ENCODE measurements around the gene FAM136A. TPM values are rescaled to one million over a fixed set of nuclear protein-coding genes. Genes with fewer than 3 reads are reported as not detected.

The FAM136A gene
- polyA plus RNA-seq, 1 of the 3 experiments (the other 2 are of a cell fraction): 43.3 TPM

DNA sequence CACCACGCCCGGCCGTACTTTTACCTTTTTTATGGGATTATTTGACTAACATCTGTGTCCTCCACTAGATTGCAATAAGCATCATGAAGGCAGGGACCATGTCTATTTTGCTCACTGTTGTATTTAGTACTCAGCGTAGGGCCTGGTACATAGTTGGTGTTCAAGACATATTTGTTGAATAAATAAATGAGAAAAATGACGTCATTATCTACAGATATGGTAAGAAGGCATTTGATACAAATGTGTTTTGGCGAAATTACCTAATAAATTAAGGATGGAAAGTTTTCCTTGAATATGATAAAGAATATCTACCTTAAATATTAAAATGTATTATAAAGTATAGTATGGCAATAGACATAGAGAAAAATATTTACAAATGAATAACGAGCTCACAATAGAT, 24.0 kb upstream of the FAM136A start:
- no peaks in the 10 kb centered on the region for H3K79me2 ChIP-seq (ENCODE audit: insufficient read depth)
- H3F3A ChIP-seq (replicated peaks; ENCODE audit: insufficient read depth): no peaks in the 10 kb centered on the region
- DNase-seq: no peak
- ChIA-PET CTCF (no interaction called here), POLR2A (no interaction called here)
- H3K27ac ChIP-seq (ENCODE audit: low read depth in 2 of 2, low read length in 1 of 2): no peak overlapping the region
- H3K9me3 ChIP-seq: no peaks in the 10 kb centered on the region
- no peaks in the 10 kb centered on the region for H3K4me1 ChIP-seq (ENCODE audit: control insufficient read depth in 1 of 2, insufficient read depth in 2 of 2, low read depth in 1 of 2, low read length in 1 of 2)
- H3K9me2 ChIP-seq: no peaks in the 10 kb centered on the region
- no peak for TF ChIP-seq MEF2A (IDR thresholded peaks at IDR 0.05; ENCODE audit: borderline replicate concordance, low read depth)
- no peak for TF ChIP-seq NRF1 (IDR thresholded peaks at IDR 0.05; ENCODE audit: low read depth, low read length)
- no peak for TF ChIP-seq RAD21 (IDR thresholded peaks at IDR 0.05; ENCODE audit: low read length)
- TF ChIP-seq JUND (IDR thresholded peaks at IDR 0.05): no peak
- TF ChIP-seq, protein P1, sequence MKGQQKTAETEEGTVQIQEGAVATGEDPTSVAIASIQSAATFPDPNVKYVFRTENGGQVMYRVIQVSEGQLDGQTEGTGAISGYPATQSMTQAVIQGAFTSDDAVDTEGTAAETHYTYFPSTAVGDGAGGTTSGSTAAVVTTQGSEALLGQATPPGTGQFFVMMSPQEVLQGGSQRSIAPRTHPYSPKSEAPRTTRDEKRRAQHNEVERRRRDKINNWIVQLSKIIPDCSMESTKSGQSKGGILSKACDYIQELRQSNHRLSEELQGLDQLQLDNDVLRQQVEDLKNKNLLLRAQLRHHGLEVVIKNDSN (IDR thresholded peaks at IDR 0.05; ENCODE audit: borderline replicate concordance, low read depth): no peak
- no peak for TF ChIP-seq ELF1 (IDR thresholded peaks at IDR 0.05)
- no peaks in the 10 kb centered on the region for H4K20me1 ChIP-seq (ENCODE audit: insufficient read depth)
- H3K36me3 ChIP-seq (replicated peaks in 1 of 2; ENCODE audit: control insufficient read depth in 1 of 2, insufficient read depth in 2 of 2, low read length in 1 of 2): no peaks in the 10 kb centered on the region
- WGBS (ENCODE audit: low lambda C conversion rate): 62% methylated on average over 7 of the region's 7 CpGs
- no peak overlapping the region for H3K4me2 ChIP-seq
- no peak overlapping the region for H2AFZ ChIP-seq (ENCODE audit: low read depth)
- peaks cover 9% of the 10 kb centered on the region; the same call in 1 of the 2 replicates for H3K27me3 ChIP-seq (ENCODE audit: insufficient read depth)
- no peak overlapping the region for H3K9ac ChIP-seq
- H3K4me3 ChIP-seq (ENCODE audit: low read depth in 2 of 2, low read length in 1 of 2): no peak overlapping the region

DNA sequence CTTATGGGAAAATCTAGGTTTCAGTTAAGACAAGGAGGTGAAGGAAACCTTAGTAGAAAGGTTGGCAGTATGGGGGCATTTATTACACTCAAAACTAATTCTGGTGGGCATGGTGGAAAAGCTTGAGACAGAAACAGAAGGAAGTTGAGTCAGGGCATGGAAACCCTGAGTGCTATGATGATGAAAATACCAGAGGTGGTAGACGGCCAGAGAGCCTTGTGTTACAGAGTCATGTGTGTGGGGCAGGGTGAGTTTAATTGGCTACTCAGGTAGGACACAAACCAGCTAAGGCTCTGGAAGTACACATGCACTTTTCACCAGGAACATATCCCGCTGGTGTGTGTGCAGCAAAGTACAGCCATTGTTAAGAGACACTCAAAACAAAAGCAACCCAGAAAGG, 20.7 kb upstream of the FAM136A start:
- no peak overlapping the region for H3K4me3 ChIP-seq (ENCODE audit: low read depth in 2 of 2, low read length in 1 of 2)
- no peaks in the 10 kb centered on the region for H3K36me3 ChIP-seq (replicated peaks in 1 of 2; ENCODE audit: control insufficient read depth in 1 of 2, insufficient read depth in 2 of 2, low read length in 1 of 2)
- H2AFZ ChIP-seq (ENCODE audit: low read depth): no peak overlapping the region
- no peaks in the 10 kb centered on the region for H3K9me3 ChIP-seq
- H3K9me2 ChIP-seq: no peaks in the 10 kb centered on the region
- H3K4me2 ChIP-seq: no peak overlapping the region
- H4K20me1 ChIP-seq (ENCODE audit: insufficient read depth): no peaks in the 10 kb centered on the region
- no peaks in the 10 kb centered on the region for H3K79me2 ChIP-seq (ENCODE audit: insufficient read depth)
- 30% methylated on average over 2 of the region's 2 CpGs for WGBS (ENCODE audit: low lambda C conversion rate)
- no peak for TF ChIP-seq FOXJ3 (CRISPR knock-in tag; IDR thresholded peaks at IDR 0.05)
- no peak for TF ChIP-seq NFIC (IDR thresholded peaks at IDR 0.05; ENCODE audit: borderline replicate concordance)
- TF ChIP-seq, protein P2, sequence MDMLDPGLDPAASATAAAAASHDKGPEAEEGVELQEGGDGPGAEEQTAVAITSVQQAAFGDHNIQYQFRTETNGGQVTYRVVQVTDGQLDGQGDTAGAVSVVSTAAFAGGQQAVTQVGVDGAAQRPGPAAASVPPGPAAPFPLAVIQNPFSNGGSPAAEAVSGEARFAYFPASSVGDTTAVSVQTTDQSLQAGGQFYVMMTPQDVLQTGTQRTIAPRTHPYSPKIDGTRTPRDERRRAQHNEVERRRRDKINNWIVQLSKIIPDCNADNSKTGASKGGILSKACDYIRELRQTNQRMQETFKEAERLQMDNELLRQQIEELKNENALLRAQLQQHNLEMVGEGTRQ (IDR thresholded peaks at IDR 0.05; ENCODE audit: borderline replicate concordance, low read depth, low read length): no peak
- no peak for TF ChIP-seq RCOR1 (IDR thresholded peaks at IDR 0.05; ENCODE audit: low read length)
- no peak for TF ChIP-seq TEAD4 (IDR thresholded peaks at IDR 0.05; ENCODE audit: borderline replicate concordance, insufficient read depth)
- no peak for TF ChIP-seq NRF1 (IDR thresholded peaks at IDR 0.05; ENCODE audit: low read depth, low read length)
- H3F3A ChIP-seq (replicated peaks; ENCODE audit: insufficient read depth): no peaks in the 10 kb centered on the region
- peaks cover 18% of the 10 kb centered on the region; the same call in 1 of the 2 replicates for H3K27me3 ChIP-seq (ENCODE audit: insufficient read depth)
- no peak for DNase-seq
- H3K4me1 ChIP-seq (ENCODE audit: control insufficient read depth in 1 of 2, insufficient read depth in 2 of 2, low read depth in 1 of 2, low read length in 1 of 2): no peaks in the 10 kb centered on the region
- ChIA-PET CTCF (interaction anchor here (0.6 kb wide), 1 partner anchor 10 kb away, joined by 3 read pairs; no protein-coding TSS in a partner anchor), POLR2A (no interaction called here)
- H3K9ac ChIP-seq: no peak overlapping the region
- H3K27ac ChIP-seq (ENCODE audit: low read depth in 2 of 2, low read length in 1 of 2): no peak overlapping the region

DNA sequence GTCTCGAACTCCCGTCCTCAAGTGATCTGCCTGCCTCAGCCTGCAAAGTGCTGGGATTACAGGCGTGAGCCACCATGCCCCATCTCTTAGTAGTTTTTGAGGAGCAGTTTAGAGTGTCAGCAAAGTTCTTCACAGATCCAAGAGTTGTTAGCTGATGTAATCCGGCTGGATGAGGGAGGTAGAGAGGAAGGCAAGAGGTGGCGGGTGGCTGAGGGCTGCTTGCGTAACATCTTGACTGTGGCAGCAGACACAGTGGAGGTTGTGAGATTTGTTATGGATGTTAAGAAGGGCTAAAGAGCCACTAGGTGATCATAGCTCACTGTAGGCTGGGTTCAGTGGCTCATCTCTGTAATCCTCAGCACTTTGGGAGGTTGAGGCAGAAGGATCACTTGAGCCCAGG, 19.5 kb upstream of the FAM136A start:
- H3K36me3 ChIP-seq (replicated peaks in 1 of 2; ENCODE audit: control insufficient read depth in 1 of 2, insufficient read depth in 2 of 2, low read length in 1 of 2): no peaks in the 10 kb centered on the region
- H3K79me2 ChIP-seq (ENCODE audit: insufficient read depth): no peaks in the 10 kb centered on the region
- H3F3A ChIP-seq (replicated peaks; ENCODE audit: insufficient read depth): no peaks in the 10 kb centered on the region
- TF ChIP-seq RFX5 (IDR thresholded peaks at IDR 0.05; ENCODE audit: low read length) (no peak), TEAD4 (IDR thresholded peaks at IDR 0.05; ENCODE audit: borderline replicate concordance, insufficient read depth) (no peak), GATA2 (CRISPR knock-in tag; IDR thresholded peaks at IDR 0.05) (no peak), SMC3 (IDR thresholded peaks at IDR 0.05; ENCODE audit: low read depth, low read length) (no peak), NFIC (IDR thresholded peaks at IDR 0.05; ENCODE audit: borderline replicate concordance) (no peak)
- WGBS (ENCODE audit: low lambda C conversion rate): 66% methylated on average over 5 of the region's 6 CpGs
- no peak overlapping the region for H3K4me3 ChIP-seq (ENCODE audit: low read depth in 2 of 2, low read length in 1 of 2)
- H4K20me1 ChIP-seq (ENCODE audit: insufficient read depth): no peaks in the 10 kb centered on the region
- H3K9ac ChIP-seq: no peak overlapping the region
- H3K4me2 ChIP-seq: no peak overlapping the region
- H3K9me3 ChIP-seq: no peaks in the 10 kb centered on the region
- H2AFZ ChIP-seq (ENCODE audit: low read depth): no peak overlapping the region
- H3K4me1 ChIP-seq (ENCODE audit: control insufficient read depth in 1 of 2, insufficient read depth in 2 of 2, low read depth in 1 of 2, low read length in 1 of 2): no peaks in the 10 kb centered on the region
- no peaks in the 10 kb centered on the region for H3K9me2 ChIP-seq
- no peak overlapping the region for H3K27ac ChIP-seq (ENCODE audit: low read depth in 2 of 2, low read length in 1 of 2)
- POLR2A ChIA-PET: interaction anchor here (0.6 kb wide), 2 partner anchors 27 to 437 kb away, joined by 4 to 5 read pairs; no protein-coding TSS in a partner anchor
- DNase-seq: no peak
- CTCF ChIA-PET: interaction anchor here (1.1 kb wide), 1 partner anchor 296 kb away, joined by 4 read pairs; no protein-coding TSS in a partner anchor
- H3K27me3 ChIP-seq (ENCODE audit: insufficient read depth): peaks cover 22% of the 10 kb centered on the region; the same call in 1 of the 2 replicates

All from SK-N-SH (cell line).